ENCODE results near the gene ELAVL3.
A peak's percentile ranks its signal among the peaks of the same experiment; 100 is the strongest.
"Not testable (repeated sequence)": the region's sequence is repeated elsewhere in the genome, so short reads cannot be mapped to it uniquely, and the experiment has no call there.

ELAVL3 gene

GRCh38 chr19:11486661-11487503 lies 6.0 kb upstream of the ELAVL3 start:
- no peak for DNase-seq

- no peak for DNase-seq
Measured at GRCh38 chr19:11485245-11485837, 4.5 kb upstream of the ELAVL3 start.

GRCh38 chr19:11483366-11484111 lies 2.7 kb upstream of the ELAVL3 start:
- DNase-seq = no peak

- DNase-seq = peak; percentile 68
Measured at GRCh38 chr19:11482384-11483050, 1.7 kb upstream of the ELAVL3 start.

GRCh38 chr19:11481534-11482383 lies 913 bp upstream of the ELAVL3 start:
- DNase-seq = peak; percentile 96

- DNase-seq = peak; percentile 22
Measured at GRCh38 chr19:11479898-11480714, 740 bp downstream of the ELAVL3 start.

GRCh38 chr19:11479090-11479897 lies 1.6 kb downstream of the ELAVL3 start:
- DNase-seq = peak; percentile 86

GRCh38 chr19:11478167-11479089 lies 2.4 kb downstream of the ELAVL3 start:
- no peak for DNase-seq

- DNase-seq = no peak
Measured at GRCh38 chr19:11475861-11476260, 5.0 kb downstream of the ELAVL3 start.

- not testable (repeated sequence) for DNase-seq
Measured at GRCh38 chr19:11475343-11475742, 5.5 kb downstream of the ELAVL3 start.

- DNase-seq = no peak
Measured at GRCh38 chr19:11473725-11474124, 7.1 kb downstream of the ELAVL3 start.

GRCh38 chr19:11468266-11468845 lies 12.5 kb downstream of the ELAVL3 start:
- not testable (repeated sequence) for DNase-seq

GRCh38 chr19:11465600-11465999 lies 15.2 kb downstream of the ELAVL3 start:
- no peak for DNase-seq

GRCh38 chr19:11464333-11465265 lies 16.2 kb downstream of the ELAVL3 start:
- no peak for DNase-seq

GRCh38 chr19:11463391-11463790 lies 17.5 kb downstream of the ELAVL3 start:
- DNase-seq = no peak

GRCh38 chr19:11461453-11461852 lies 19.4 kb downstream of the ELAVL3 start:
- DNase-seq = no peak

GRCh38 chr19:11460207-11460606 lies 20.6 kb downstream of the ELAVL3 start:
- DNase-seq = no peak

- not testable (repeated sequence) for DNase-seq
Measured at GRCh38 chr19:11458912-11459311, 21.9 kb downstream of the ELAVL3 start.

All from DMS153 (cell line).